GM21576 (cell line): ENCODE data around the gene PHF12.
A peak's percentile ranks its signal among the peaks of the same experiment; 100 is the strongest.

Experiments
- ATAC-seq: cut with Tn5 transposase; IDR thresholded peaks from one replicate; pipeline ENCODE4 v1.9.1; 2021; ENCODE audit warnings: mild to moderate bottlenecking, moderate library complexity; ENCODE audit not compliant: unreplicated experiment

PHF12 gene

DNA sequence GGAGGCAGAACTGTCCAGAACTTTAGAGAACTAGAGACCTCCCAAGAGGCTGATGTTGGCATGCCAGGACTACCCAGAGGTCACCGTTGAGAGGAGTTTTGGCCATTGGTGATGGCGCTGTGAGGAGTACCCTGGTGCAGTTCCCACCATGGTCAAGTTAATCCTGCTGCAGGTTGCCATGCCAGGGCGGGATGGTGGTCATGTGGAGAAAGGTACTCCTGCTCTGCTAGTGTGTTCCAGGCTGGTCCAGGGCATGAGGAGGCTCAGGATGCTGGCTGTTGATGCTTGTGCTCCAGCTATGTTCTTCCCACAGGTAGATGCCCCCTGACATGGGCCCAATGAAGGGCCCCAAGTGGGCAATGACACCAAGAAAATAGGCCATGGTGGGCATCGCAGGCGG lies 4.1 kb upstream of the PHF12 start:
- ATAC-seq, result no peak

DNA sequence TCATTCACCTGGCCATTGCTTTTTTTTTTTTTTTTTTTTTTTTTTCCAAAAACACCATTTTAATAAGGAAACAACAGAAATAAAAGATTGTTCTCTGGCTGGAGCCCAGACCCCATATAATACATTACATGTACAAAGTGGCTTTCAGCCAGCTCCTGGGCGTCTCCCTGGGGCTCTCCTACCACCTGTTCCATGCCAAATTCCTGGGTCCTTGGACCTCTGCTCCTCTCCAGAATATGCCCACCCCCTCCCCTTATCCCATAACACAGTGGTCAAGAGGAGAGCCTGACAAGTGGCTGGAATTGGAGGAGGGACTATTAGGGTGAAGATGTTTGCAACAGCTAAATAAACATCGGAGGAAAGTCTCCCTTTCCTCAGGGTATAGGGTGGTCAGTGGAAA lies 3.6 kb upstream of the PHF12 start:
- ATAC-seq, result no peak

DNA sequence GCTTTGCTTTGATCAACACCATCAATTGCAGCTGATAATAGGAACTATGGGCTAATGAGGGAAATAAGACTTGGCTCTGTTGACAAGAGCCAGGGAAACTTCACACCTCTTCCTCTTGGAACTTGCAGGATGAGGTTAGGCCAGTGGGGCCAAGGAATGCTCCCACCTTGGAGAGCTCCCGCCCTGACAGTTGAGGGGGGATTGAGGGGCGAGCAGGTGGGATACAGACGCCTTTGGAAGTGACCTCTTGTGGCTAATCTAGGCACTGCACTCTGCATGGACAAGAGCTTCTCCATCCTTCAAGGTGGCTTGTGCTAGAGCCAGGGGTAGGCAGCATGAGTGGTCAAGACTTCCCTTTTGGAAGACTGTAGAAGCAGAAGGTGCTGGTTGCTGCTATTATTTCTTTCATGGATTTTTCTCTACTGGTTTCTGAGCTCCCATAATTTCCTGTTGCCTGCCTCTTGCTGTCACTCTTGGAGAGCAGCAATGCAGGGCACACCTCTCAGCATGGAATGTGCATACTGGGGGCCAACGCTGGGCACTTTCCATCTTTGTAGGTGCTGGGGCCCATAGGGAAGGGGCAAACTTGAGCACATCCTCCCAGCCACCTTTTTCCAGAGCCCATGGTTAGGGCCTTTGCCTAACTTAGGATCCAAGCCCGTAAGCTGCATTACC lies 2.3 kb upstream of the PHF12 start:
- no peak for ATAC-seq

DNA sequence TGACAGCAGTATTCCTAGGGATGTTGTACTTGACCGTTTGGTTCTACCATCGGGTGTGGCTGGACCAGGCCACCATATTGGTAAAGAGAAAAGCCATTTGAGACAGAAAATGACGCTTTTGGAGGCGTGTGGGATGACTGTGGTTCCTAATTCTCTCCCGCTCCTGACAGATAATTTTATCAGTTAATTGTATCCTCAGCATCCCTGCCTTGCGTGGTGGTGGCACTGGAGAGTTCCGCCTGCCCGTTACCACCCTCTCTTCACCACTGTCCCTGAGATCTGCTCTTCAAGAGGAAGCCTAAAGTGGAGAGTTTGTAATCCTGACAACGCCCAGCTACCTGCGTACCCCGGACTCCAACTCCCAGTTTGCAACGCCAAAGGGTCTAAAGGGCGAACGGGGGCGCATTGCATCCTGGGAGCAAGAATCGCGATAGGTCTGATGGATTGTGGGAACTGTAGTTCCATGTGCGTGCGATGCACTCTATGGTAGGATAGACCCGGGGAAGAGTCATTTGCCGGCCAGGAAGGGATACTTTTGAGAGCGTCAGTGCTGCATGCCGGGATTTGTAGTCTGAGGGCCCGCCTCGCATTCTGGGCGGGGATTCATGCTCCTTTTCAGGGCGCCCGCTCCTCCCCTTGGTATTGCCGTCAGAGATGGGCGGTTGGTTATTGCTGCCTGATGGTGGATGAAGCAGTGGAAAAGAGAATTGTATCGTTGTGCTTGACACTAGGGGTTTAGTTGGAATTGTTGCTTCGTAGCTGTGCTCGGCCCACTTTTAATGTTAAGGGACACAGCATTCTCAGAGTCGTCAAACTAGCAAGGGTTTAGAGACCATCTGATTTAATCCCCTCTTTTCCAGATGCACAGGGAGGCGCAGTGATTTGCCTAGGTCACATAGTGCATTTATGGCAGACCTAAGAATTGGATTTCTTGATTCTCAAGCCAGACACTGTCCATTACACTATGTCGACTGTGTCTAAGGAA lies 965 bp upstream of the PHF12 start:
- ATAC-seq, result peak; percentile 59

DNA sequence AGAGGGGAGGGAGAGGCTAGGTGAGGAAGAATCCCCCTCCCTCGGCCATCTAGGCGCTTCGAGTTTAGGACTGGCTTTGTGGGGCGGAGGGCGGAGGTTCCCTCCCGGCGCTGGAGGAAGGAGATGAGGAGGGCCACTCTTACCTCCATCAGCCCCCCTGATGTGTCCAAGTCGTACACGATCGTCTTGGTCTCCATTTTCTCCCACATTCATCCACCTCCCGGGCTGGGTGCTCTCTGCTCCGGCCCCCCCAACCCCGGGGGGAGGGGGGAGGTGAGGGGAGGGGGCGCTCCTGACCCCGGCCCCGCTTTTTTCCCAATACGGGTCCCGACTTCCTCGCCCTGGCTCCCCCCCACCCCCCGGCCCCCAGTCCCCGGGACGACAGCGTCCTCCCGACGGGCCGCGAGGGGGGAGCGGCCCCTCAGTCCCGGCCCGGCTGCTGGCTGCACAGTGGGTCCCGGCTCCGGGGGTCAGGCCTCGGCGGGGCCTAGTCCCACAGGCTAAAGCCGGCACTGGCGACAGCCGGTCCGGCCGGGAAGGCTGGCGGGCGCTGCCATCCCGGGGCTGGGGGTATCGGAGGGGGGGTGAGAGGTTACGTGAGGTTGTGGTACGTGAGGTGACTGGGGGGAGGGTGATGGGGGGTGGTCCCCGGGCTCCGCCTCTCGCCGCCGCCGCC lies 428 bp downstream of the PHF12 start:
- no peak for ATAC-seq

DNA sequence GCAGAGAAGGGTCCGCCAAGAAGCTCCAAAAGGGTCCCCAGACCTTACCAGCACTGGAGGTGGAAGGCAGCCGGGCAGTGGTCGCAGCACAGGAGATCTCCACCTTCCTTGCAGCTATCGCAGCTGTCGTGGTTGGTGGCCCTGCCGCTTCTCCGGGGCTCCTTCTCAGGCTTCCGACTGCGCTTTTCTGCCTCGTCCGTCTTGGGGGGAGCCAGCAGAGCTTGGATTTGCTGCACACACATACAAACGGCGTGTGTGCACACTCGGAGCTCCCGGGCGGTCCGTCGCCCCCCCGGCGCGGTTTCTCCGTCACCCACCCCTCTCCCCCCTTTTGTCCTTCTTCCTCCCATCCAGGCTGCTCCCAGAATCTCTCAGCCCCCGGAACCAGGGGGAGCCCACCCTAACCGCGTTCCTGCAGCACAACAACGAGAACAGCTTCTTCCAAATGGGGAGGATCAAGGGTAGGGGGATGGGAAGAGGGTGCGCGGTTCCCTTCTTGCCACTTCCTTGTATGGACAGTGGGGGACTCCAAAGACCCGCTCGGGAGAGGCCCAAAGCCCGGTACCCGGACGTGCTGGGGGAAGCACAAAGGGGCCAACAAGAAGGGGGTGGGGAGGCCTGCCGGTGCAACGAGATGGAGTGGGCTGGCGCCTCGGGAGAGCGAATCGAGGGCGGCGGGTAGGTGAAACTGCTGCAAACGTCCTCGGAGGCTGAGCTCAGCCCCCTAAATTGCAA lies 1.1 kb downstream of the PHF12 start:
- no peak for ATAC-seq

DNA sequence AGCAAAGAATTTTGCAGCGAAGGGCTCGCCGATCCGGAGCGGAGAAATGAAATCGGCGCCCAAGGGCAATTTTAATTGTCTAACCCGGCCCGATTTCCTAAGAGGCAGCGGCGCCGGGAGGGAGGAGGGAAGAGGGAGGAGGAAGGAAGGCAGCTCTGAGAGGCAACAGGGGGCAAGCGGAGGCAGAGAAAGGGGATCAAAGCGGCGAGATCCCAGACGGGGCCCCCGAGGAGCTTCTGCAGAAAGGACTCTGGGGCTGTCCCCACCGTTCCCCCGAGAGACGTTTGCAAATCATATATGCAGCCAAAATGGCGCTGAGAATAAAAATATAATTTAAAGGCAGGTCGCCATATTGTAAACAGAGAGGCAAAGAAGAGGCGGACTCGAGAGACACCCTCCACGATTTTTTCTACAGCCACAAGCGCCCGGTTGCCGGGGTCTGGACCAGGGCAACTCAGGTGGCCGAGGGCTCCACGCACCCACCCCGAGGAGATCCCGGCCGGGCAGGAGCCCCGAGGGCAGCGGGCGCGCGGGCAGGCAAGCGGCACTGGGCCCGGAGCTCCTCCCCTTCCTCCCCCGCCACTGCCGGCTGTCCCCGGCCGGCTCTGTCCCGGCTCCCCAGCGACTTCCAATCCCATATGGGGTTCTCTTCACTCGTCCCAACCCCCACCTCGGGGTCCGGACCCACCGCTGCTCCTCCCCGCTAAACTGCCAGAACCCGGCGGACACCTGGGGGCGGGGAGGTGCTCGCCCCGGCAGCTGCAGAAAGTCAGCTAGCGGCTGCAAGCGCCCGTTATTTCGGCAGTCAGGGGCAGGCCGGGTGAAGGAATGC lies 1.9 kb downstream of the PHF12 start:
- ATAC-seq, result no peak

DNA sequence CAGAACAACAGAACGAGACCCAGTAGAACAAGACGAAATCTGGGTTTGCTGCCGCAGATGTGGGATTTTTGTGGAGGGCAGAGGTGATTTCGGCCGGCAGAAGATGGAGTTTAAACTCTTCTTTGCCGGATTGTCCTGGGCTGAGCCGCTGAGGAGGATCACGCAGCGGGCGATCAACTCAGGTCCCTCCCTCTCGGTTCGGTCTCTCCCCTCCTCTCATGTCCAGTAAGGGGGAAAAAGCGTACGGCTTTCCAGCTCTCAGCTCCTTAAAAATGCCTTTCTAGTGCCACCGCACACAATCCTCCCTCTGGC lies 2.5 kb downstream of the PHF12 start:
- ATAC-seq, result no peak

DNA sequence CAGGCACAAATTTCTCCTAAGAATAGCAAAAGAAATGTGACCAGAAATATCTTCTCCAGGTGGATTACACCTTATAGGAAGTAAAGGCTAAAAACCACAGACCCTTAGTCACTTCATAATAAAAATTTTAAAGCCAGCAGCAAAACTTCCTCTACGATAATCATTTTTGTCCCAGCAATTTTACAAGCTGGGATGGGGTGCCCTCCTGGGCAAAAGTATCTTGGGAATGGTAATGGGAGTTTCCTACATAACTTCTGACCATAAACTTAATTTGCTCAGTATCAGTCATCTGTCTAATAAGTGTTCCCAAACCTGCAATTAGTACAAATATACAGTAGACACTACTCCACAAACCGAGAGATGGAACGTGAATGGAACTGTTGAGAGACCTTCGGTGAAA lies 3.0 kb downstream of the PHF12 start:
- ATAC-seq, result no peak

DNA sequence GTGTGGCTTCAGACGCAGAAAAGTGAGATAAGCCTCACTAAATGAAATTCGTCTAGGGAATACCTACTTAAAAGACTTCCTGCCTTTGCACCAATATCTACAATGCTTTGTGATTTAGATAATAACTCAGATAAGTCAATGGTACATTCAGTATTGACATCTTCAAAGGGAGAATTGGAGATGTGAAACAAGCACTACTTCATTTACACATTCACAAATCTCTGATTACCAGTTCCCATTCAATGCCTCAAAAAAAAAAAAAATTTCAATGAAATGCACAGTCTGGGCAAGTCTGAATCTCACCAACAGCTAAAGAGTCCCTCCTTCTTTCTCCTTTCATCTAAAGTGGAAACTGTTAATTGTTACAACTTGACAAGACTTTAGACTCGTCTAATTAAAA lies 3.7 kb downstream of the PHF12 start:
- ATAC-seq, result no peak

DNA sequence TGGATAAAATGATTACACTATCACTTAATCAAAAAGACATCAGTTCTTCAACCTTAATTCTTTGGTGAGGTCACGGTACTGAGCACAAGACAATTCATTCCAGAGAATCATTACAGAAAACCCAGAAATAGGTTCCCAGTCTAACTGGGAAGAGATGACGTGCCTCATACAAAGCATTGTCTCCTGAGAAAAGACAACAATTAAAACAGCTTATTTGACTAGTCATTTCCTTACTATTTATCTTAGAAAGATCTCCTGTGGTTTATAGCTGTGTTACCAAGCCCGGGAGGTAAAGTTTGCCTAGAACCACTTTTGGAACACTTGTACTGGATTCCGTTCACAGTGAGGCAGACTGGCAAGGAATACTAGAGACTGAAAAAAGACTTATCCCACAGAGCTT lies 5.1 kb downstream of the PHF12 start:
- ATAC-seq, result no peak

DNA sequence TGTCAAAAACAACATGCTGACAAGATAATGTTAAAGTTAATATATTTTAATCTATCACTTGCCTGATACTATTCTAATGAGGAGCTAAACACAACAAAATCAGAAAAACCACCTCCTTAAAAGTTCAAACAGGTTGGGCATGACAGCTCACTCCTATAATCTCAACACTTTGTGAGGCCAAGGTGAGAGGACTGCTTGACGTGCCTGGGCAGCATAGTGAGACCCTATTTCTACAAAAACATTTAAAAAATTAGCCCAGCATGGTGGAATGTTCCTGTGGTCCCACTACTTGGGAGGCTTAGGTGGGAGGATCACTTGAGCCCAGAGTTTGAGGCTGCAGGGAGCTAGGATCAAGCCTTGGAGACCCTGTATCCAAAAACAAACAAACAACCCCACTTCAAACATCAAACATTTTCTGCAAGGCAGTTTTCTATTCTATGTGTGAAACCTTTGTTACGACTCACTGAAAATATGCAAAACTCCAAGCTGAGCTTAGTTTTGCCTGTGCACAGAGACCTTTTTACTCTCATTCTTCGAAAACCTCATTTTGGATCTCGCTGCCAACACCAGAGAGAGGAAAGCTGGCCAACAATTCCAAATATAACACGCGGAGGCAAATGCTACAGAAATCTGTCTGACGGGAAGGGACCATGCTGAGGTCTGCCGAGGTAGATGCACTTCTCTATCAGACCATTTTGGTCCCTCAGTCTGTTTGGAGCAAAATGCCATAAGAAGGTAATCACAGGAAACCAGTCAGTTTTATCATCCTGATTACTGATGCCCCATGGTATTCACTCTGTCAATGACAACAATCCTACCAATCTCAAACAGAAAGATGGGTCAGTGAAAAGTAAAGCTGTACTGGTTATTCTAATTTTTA lies 6.2 kb downstream of the PHF12 start:
- ATAC-seq, result no peak

DNA sequence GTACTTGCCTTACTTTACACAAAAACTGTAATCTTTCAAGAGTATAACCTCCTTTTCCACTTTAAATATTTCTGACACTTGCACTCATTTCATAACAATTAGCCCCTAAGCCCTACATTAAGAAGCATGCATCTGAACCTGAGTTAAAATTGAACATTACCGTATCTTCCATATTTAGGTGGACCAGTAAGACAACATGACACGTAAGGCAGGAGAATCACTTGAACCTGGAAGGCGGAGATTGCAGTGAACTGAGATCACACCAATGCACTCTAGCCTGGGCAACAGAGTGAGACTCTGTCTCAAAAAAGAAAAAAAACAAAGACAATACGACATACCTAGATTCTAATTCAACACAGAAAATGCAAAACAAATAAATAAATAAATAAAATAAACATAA lies 7.0 kb downstream of the PHF12 start:
- ATAC-seq, result no peak

DNA sequence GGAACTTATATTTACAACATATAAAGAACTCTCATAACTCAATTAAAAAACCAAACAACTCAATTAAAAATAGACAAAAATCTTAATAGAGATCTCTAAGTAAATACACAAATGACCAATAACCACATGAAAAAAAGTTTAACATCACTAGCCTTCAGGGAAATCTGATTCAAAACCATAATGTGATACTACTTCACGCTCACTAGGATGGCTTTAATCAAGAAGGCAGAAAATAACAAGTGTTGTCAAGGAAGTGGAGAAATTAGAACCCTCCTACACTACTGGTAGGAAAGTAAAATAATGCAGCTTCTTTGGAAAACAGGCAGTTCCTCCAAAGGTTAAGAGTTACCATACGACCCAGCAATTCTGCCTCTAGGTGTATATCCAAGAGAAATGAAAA lies 8.4 kb downstream of the PHF12 start:
- no peak for ATAC-seq

DNA sequence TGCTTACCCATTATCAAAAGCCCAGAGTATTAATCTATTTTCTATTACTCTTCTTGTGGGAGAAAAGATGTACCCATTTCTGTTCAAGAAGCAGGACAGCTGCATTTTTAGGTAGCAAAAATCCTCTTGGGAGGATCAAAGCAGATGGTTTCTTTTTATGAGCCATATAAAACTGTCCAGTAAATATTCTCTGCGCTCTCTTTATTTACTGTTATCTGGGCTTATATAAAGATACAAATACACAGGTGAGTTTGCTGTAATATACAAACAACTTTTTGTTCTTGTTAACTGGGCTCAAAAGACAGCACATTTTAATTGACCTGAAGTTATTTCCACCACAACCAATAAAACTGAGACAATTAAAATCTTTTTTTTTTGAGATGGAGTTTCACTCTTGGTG lies 10.1 kb downstream of the PHF12 start:
- ATAC-seq, result no peak

DNA sequence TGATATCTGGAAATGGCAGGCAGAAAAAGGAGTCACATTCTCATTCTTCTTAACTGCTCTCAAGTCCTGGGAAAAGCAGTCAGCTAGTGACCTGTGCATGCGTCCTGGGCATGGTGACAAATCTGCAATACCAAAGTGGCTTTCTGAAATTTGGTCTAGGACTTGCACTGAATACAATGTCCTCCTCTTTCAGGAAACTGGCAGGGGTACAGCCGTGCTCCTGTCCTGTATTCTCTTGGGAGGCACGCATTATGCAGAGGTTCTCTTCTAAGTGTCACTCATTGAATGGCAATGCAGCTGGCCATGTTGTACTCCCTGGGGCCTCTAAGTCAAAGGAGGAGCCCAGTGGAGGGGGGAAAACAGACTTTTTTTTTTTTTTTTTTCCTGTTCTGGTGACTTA lies 10.6 kb downstream of the PHF12 start:
- ATAC-seq, result no peak

DNA sequence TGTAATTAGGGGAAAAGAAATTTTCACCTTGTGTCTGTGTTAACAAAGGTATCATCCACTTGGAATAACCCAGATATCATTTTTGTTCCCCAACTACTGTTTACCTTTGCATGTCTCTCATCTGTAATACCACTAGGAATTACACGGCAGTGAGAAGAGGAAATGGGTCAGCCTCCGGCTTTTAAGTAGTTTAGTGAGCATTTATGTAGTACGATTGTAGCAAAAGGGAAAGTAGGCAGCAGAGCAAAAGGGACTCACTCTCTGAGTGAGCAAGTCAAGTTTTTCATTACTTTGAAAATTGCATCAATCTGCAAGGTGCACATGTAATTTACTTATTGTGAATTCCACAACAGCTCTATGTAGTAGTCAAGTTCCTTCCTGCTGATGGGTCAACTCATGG lies 11.2 kb downstream of the PHF12 start:
- ATAC-seq, result no peak

DNA sequence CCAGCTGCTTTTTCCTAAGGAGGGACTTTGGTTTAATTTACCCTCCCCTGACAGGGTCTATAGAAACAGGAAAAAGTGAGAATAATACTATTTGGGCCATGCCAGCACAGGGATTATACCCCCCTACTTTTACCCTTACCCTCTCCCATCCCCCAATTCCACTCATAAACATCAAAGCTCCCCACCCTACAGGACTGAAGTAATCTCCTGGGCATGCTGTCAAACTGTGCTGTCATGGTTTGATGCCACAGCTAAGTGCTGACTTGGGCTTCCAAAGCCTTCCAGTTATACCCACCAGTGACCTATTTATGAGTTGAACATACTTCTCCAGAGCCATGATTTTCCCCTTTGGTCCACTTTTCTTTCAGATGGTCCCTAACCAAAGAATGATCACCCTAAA lies 12.8 kb downstream of the PHF12 start:
- ATAC-seq, result no peak

DNA sequence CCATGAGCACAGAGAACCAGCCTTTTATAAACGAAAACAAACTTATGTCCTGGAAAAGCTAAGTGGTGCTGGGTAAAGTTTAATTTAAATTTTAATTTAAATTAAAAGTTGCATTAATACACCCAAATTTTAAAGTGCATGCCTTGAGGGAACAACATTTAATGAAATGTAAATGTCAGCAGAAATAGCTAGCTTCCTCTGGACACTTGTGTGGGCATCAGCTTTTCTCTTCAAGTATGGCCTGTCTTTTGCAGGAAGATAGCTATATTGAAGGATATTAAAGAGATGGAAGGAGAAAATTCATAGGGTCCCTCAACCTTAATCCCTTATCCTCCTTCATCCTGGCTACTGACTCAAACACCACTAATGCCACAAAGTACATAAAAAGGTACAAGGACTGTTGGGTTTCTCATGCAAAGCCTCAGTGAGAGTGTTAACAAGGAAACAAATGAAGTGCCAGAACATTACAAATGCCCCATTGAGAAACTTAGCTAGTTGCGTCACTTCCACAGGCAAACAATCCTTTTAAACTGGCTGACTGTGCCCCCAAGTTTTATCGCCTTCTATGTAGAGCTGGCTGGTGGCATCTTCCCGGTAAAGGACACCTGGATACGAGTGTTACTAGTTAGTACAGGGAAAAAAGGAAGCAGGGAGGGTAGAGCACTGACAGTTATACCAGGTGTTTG lies 14.1 kb downstream of the PHF12 start:
- no peak for ATAC-seq
